ENCODE data around the gene DAAM2.

Gene DAAM2

DNA sequence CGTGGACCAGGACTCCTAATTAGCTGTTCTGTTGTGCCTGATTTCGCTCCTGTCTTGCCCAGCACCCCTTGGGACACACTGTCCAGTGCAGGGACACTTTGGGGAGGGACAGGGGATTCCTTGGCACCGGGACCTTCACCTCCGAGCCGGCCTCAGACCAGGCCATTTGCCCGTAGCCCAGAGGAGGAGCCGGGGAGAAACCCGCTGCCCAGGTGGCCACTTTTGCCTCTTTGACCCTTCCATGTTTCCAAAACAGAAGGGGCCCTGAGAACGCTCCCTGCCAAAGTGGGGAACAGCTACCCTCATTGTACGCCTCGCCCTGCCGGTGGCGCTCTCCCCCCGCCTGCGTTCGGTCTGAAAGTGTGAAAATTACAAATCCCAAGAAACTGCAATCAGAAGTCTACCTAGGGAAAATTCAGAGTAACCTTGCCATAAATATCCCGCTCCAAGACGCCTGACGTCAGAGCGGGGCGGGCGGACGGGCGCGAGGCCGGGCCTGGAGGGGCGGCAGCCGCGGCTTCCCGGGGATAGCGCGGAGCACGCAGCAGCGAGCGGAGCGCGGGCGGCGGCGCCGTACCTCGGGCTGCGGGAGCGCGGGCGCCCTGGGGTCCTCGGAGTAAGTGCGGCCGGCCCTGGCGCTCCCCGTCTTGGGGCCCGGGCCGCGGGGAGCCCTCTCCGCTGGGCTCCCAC, at the start of gene DAAM2:
TSS of gene DAAM2 (plus strand) at position 527 of the 690 bp plus-strand sequence. CDS start 63,927 bp downstream, outside the sequence.
- no peak for FAIRE-seq

DNA sequence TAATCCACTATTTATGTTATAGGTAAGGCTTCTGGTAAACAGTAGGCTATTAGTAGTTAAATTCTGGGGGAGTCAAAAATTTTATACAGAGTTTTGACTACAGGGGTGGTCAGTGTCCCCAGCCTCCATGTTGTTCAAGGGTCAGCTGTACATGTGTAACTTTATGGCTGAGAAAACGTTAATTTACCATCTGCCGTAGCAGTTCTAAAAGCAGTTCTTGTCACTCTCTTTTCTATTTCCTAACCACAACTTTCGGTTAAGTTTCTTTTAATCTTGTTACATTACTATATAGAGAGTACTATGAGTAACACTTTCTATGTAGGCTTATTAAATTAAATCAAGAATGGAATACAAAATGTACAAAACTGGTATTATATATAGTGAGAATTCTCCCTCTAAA, 45.4 kb upstream of the DAAM2 start:
- FAIRE-seq = no peak

DNA sequence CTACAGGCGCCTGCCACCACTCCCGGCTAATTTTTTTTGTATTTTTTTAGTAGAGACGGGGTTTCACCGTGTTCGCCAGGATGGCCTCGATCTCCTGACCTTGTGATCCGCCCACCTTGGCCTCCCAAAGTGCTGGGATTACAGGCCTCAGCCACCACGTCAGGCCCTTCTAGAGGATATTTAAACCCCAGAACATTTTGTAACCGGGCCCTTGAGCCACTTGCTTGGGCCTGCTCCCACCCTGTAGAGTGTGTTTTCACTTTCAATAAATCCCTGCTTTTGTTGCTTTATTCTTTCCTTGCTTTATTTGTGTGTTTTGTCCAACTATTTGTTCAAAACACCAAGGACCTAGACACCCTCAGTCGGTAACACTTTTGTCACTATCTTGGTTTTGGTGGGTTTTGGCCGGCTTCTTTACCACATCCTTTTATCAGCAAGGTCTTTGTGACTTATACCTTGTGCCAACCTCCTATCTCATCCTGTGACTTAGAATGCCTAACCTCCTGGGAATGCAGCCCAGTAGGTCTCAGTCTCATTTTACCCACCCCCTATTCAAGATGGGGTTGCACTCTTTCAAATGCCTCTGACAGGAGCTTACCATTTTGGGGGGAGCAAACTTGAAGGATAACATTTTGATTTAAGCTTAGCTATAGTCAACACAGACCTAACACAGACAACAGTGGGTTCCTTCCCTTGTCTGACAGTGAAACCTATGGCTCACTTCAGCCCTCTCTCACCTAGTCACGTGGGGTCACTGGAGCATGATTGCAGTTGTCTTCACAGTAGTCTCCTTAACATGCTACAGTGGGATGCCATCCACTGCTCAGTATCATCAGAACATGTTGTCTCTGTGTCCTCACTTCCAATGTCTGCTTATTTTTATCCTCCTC, 39.1 kb upstream of the DAAM2 start:
- FAIRE-seq = no peak

DNA sequence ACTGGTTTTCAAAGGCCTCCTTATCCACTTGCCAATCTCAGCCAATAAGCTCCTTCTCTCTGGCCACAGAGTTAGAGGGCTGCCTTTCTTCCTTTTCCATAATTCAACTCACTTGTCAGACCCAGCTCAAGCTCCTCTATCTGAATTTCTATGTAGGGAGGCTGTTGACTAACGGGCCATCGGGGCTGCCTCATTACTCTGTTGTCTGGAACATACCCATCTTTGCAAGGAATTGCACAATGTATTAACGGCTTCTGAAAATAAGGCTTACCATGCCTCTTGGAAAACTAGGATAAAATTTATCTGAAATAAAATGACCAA, 38.5 kb upstream of the DAAM2 start:
- no peak for FAIRE-seq

DNA sequence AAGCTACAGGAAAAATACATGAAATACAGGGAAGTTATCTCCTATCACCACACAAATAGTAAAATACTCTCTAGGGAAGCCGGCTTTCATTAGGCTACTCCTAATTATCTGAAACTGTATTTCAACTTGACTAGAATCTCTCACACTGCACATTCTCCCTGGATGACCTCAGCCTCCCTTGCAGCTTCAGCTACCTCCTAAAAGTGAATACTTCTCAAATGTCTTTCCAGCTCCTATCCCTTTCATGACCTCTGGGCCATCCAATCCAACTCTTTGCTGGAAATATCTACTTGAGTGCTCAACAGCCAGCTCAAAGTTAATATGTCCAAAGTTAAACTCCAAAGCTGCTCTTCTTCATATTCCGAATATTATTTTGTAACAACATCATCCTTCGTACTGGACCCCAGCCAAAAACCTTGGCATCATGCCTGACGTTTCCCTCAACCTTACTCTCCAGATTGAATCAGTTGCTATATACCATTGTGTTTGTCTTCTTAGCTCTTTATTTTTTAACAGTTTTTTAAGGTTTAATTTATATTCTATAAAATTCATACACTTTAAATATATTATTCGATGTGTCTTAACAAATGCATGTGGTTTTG, 37.6 kb upstream of the DAAM2 start:
- FAIRE-seq = no peak

DNA sequence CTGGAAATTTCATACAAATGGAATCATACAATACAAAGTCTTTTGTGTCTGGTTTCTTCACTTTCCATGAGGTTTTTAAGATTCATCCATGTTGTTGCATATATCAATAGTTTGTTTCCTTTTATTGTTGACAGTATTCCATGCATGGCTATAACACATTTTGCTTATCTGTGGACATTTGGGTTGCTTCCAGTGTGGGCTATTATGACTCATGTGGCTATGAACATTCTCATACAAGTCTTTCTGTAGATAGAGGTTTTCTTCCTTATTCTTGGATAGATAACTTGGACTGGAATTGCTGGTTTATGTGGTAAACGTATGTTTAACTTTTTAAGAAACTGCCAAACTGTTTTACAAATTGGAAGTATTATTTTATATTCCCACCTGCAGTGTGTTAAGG, 36.9 kb upstream of the DAAM2 start:
- FAIRE-seq = no peak

DNA sequence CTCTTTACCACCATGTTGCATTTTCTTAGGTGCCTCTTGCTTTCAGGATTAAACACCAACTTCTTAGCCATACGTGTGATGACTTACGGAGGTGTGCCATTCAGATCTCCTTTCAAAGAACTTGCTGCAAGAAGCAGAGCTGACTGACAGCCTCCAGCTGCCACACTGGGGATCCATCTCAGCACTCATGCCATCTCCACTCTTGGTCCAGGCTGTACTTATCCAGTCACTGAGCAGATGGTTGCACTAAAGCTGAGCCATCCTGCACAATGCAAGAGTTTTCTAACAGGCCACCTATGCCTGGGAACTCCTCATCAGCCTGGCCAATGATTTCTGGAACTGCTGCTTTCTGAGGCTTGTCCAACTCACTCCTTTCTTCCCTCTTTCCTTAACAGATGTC, 35.6 kb upstream of the DAAM2 start:
- no peak for FAIRE-seq

DNA sequence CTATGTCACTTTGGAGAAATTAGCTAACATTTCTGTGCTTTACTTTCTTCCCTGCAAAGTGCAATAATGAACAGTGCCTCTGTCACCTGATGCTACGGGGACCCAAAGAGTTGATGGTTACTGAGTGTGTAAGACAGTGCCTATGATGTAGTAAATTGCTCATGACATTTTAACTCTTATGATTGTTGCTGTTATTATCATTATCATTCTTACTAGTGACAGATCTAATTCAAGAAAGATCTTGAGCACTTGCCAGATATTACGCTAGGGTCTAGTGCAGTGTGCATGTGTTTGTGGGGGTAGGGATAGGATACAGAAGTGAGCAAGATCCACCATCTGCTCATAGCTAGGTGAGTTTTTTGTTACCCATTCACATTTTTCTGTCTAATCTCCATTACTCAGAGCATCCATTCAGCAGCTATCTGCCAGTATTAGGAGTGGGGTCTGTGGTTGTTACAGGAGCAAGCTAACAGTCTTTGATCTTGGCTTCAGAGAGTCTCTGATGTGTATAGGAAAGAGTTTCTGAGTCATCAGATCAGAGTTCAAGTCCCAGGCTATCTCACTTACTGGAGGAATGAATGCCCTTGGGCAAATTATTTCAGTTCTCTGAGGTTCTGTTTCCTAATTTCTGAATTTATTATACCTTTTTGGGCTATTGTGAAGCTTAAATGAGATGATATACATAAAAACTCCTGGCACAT, 33.1 kb upstream of the DAAM2 start:
- no peak for FAIRE-seq

DNA sequence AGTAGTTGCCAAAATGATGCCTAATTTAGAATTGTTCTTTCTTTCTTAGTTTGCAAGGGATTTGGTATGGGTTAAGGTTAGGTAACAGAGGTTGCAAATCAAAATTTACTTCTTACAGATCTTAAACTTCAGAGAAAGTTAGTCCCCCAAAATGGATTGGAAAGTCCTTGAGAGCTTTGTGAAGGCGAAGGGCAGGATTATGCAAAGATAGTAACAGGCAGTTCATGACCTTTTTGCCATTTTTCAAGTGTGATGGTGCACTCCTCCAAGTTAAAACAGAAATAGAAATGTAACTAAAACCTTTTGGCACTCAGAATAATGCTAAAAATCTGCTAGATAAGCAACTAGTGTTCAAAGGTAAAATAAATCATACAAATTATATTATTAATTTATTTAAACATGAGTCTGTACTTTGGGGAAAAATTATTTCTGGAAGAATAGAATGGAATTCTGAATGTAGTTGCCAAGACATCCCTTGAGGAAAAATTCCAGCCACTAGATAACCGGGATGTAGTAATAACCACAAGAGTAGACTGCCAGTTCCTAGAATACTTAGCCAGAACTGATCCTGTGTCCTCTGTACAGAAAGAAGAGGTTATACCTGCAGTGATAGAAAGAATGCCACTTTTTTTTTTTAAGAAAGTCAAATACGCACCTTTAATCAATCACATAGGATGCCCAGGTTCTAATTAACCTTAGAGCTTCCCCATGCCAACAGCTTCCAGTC, 31.8 kb upstream of the DAAM2 start:
- FAIRE-seq = no peak

DNA sequence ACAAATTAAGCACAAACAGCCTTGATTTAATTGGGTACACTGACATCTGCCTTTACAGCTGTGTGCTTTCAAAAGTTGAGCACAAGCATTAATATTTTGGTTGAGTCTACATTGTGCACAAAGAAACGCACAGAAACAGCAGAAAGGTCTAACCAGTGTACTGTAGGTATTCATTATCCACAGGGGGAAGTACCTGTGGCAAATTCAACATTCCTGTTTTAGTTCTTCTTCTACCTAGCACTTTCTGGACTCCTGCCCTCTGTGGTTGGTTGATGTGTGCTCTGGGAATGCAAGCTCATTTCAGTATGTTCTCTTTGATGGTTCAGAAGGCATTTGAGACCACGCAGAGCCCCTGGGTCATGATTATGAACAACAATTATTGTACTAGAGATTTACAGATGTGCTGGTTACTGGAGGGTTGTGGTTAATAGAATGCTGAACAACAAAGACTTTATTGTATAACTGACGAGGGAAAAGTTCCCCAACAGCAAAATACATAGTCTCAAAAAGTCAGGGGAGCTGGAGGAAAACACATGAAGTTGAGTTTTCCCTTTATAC, 26.6 kb upstream of the DAAM2 start:
- no peak for FAIRE-seq

DNA sequence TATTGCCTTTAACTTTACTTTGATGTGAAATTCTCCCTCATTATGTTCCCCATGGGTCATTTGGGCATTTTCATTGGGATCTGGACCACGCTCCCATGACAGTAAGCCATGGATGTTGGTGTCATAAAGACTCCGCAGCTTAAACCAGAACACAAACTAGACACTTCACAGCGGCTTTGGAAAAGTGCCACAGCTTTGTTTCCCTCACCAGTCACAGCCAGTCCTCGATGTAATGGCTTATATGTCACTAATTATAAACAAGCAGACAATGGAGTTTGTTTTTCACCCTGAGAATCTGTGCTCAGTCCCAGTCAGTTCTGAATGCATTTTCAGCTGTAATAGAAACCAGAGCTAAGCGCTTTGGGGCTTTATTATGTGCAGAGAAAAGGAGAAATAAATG, 23.2 kb upstream of the DAAM2 start:
- no peak for FAIRE-seq

DNA sequence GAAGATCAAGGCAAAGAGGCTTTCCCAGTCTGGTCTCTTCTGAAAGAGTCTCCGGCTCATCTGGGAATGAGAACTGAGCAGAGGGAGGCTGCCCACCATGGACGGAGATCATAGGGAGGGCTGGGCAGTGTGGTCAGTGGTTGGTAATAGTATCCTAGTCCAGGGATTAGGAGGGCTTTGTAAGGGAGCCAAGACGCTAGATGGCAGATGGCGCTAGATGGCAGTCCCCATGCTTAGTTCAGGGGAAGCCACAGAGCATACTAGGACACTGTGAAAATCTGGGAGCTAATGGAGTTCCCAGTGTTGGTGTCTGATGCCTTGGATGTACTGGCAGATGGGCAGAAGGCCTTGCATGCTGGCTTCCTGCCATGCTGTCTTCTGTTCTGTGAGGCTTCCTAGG, 21.7 kb upstream of the DAAM2 start:
- FAIRE-seq = no peak

DNA sequence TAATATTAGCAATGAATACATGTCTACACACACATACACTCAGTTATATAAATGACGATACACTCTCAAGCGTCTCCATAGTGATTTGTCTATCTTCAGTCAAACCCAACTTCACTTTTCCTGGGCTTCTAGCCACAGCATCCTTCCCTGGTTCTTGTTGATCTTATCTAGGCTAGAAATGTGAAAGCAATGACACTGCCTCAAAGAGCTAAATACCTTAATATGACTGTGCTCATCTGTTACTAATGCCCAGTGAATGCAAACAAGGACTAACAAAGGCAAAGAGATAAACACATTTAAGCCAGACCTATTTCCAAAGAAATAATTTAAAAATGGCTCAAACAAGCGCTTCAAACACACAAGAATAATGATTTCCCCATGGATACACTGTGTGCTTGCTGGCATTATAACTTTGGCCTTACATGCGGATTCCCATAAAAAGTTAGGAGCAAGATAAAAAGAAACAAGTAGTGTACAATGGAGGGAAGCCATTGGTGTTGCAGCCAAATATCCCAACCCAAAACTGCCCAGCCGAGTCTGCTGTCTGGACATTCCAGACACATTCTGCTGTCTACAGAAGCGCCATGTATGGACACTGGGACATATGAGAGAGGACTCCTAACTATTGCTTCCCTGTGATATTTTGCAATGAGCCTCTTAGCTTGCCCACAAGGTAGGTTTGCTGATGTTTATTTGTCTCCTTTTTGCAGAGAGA, 19.5 kb upstream of the DAAM2 start:
- FAIRE-seq = no peak

DNA sequence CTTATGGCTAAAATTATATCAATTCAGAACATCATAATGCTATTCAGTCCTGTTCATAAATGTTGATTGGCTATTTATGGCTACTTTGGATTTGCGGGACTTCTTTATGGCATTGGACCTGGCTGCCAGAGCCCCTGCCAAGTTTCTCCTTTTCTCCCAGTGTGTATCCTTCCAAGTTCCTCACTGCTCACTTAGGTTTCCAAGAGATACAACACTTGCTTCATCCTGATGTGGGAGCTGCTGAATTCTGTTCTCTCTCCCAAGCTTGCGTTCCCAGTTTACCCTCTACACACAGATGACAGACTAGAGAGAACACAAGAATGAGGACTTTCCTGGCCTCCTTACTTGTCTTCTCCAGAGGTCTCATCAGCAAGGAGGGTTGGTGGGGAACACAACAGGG, 18.4 kb upstream of the DAAM2 start:
- FAIRE-seq = no peak

DNA sequence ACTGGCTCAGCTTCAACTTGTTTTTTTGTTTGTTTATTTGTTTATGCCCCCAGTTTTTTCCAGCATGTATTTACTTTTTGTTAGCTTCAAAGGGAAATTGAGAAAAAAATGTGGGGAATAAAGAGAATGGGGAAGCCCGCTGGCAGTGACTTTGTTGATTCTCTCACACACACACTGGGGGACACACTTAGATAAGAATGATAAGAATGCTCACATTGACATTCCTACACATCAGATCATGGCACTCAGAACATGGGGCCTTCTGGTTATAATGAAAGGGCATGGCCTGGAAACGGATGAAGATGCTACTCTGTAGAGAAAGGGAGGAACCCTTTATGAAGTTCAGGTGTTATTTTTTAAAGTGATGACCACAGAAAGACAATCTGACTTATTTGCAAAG, 15.6 kb upstream of the DAAM2 start:
- no peak for FAIRE-seq

DNA sequence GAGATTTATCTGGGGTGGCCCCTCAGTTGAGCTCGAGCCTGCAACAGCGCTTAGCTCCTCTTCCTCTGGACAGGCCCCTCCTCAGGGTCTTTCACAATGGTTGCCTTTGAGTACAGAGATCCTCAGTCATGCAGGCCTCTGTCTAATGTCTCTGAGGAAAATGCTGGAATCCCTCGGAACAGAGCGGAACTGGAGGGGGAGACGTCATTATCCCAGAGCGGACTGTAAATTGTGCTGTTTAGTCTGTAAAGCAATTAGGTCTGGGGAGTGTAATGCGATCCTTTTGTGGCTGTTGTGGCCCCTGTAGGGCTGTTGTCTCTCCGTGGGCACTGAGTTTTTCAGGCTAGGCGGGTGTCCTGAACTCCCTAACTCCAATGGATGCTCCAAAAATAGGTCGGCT, 15.0 kb upstream of the DAAM2 start:
- FAIRE-seq = no peak

DNA sequence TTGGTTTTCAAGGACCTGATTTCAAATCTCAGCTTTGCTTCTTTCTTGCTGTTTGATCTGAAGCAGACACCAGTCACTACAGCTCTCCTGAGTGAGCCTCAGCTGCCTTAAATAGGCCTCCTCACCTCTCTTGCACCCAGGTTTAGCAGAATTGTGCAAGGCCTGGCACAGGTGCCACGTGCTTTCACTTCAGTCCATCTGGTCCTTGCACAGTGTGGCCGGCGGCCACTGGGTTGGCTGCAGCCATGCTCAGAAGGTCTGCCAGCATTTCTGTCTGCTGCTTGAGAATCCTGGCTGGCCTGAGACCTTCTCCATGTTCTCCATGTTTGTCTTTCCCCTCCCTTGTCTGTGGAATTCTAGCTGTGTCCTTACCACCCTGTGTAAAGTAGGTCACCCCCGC, 14.5 kb upstream of the DAAM2 start:
- FAIRE-seq = no peak

DNA sequence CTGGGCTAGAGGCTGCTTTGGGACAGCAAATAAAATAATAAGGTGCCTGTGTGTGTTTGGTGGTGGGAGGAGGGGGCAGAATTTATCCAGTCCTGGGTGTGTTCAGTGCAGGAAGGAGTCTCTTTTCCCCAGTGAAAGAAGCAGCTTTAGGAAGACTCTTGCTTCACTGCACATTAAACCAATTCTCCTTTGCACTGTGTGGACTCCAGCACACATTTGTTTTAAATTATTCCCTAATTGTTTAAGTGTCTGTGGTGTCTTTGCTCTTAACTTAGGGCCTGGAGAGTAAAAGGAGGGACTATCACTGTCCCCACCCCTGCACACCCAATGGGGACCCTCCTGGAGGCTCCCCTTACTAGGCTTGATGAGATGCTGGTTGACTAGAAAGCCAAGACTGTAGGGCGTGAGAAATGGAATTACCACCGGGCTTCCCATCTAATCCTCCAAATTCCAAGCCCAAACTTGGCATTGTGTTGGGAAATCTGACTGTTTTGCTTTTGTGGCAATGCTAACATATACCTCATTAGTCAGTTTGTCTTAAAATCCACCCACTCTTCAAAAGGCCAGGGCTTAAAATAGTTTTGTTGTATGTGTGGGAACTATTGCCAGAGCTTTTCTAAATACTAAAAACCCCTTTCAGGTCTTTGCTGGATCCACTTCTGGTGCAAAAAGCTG, 13.5 kb upstream of the DAAM2 start:
- no peak for FAIRE-seq

DNA sequence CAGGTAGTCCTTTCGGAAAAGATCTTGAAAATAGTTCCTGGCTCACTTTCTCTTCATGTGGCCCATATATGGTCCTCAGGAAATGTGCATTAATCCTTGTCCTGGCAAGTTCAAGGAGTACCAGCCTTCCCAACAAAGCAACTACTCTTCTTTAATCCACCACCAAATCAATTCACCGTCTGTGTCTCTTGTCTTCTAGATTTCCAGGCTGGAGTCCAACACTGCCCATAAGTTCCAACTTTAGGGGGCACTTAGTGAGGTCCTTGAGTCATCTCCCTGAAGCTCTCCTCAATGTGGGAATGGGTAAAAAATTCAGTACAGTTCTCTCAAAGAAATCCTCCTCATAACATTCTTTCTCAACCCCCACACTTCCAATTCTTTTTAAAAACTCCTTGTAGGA, 6.9 kb upstream of the DAAM2 start:
- FAIRE-seq = no peak

DNA sequence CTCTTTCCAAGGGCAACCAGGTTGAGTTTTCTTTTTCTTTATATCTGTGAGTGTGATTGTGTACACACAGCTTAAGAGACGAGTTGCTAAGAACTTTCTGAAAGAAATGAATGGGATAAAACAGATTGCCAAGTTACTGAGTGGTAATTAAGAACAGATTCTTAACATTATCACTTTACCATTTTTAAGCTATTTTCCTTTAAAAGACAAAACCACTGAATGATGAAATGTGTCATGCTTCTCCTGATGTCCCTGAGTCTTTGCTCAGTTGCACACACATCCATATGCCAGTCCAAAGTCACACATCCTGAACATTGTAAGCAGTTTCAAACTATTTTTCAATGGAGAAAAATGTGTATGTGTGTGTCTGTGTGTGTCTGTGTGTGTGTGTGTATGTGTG, 5.5 kb upstream of the DAAM2 start:
- no peak for FAIRE-seq

DNA sequence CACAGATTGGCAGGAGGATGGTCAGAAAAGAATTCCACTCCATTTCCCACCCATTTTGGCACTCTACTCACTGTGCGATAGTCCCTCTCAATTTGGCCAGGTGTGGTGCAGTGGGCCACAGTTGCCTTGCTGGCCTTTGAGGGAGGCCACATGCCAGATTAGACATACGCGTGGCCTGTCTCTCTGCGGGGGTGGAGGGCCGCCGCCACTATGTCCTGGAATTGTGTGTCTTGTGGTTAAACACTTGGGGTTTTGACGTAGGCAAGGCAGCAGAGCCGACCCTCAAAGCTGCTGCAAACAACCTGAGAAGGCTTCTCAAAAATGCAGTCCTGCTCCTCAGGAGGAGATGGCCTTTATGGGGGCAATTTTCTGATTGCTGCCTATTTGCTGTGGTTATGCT, 4.9 kb upstream of the DAAM2 start:
- FAIRE-seq = no peak

Data from TTC549 (cell line).